SK-N-SH (cell line): ENCODE data around the gene SLC8B1. TPM values are rescaled to one million over a fixed set of nuclear protein-coding genes. Genes with fewer than 3 reads are reported as not detected.

Source experiments
- CTCF ChIA-PET: fragments of 300-600, 350-600 bp; formaldehyde crosslinking; extraction: SDS; loops from one replicate; lab custom pipeline; 2021; lab: Yijun Ruan, JAX
- POLR2A ChIA-PET: fragments of 350-600 bp; sonication (Branson Sonifier 250); formaldehyde crosslinking; extraction: SDS; loops from one replicate; lab custom pipeline; 2020; ENCODE audit warnings: antibody characterized with exemption, inconsistent platforms; lab: Yijun Ruan, JAX
- DNase-seq: peaks from one replicate; pipeline ENCODE4 v3.0.0; 2012
- H2AFZ ChIP-seq: fragments of 200-600 bp; sonication (generic); 2 replicates; pipeline ENCODE4 v1.8.1; 2016; ENCODE audit warnings: antibody characterized with exemption, mild to moderate bottlenecking, low read depth
- H3F3A ChIP-seq: fragments of 200-600 bp; sonication (generic); replicated peaks from 2 replicates; pipeline ENCODE3; 2016; ENCODE audit warnings: antibody characterized with exemption, mild to moderate bottlenecking; ENCODE audit not compliant: insufficient read depth
- H3K27ac ChIP-seq, 2 experiments: fragments of 200-500 bp in 1 of 2; fragments of 200-600 bp in 1 of 2; sonication (Bioruptor generic) in 1 of 2; sonication (generic), shearing (Covaris generic) in 1 of 2; 2 replicates each; pipeline versions ENCODE4 v1.5.1 to v1.6.1; 2014 to 2016; ENCODE audit warnings: low read depth in 2 of 2, inconsistent platforms in 1 of 2, low read length in 1 of 2, mild to moderate bottlenecking in 1 of 2, mixed read lengths in 1 of 2
- H3K27me3 ChIP-seq: fragments of 200-600 bp; sonication (generic), shearing (Covaris generic); 2 replicates; pipeline ENCODE4 v1.6.1; 2016; ENCODE audit warnings: mixed run types; ENCODE audit not compliant: insufficient read depth
- H3K36me3 ChIP-seq, 2 experiments: fragments of 200-500 bp in 1 of 2; fragments of 200-600 bp in 1 of 2; sonication (Bioruptor generic) in 1 of 2; sonication (generic) in 1 of 2; replicated peaks in 1 of 2; 2 replicates each; pipeline versions ENCODE3 to v1.5.1; 2014 to 2016; ENCODE audit warnings: low read length in 1 of 2, mild to moderate bottlenecking in 1 of 2; ENCODE audit not compliant: insufficient read depth in 2 of 2, control insufficient read depth in 1 of 2
- H3K4me1 ChIP-seq, 2 experiments: fragments of 200-500 bp in 1 of 2; fragments of 200-600 bp in 1 of 2; sonication (Bioruptor generic) in 1 of 2; sonication (generic), shearing (Covaris generic) in 1 of 2; 2 replicates each; pipeline versions ENCODE4 v1.5.1 to v1.6.1; 2014 to 2016; ENCODE audit warnings: low read depth in 1 of 2, low read length in 1 of 2, mixed run types in 1 of 2; ENCODE audit not compliant: insufficient read depth in 2 of 2, control insufficient read depth in 1 of 2
- H3K4me2 ChIP-seq: fragments of 200-600 bp; sonication (generic), shearing (Covaris generic); 2 replicates; pipeline ENCODE4 v1.6.1; 2017; ENCODE audit warnings: mixed run types
- H3K4me3 ChIP-seq, 2 experiments: fragments of 200-500 bp in 1 of 2; fragments of 200-600 bp in 1 of 2; sonication (Bioruptor generic) in 1 of 2; sonication (generic), shearing (Covaris generic) in 1 of 2; 2 replicates each; pipeline versions ENCODE4 v1.5.1 to v1.8.1; 2014 to 2016; ENCODE audit warnings: low read depth in 2 of 2, inconsistent platforms in 1 of 2, low read length in 1 of 2, mild to moderate bottlenecking in 1 of 2, mixed read lengths in 1 of 2, moderate library complexity in 1 of 2
- H3K79me2 ChIP-seq: fragments of 200-600 bp; sonication (generic); 2 replicates; pipeline ENCODE4 v1.8.1; 2017; ENCODE audit warnings: mild to moderate bottlenecking; ENCODE audit not compliant: insufficient read depth
- H3K9ac ChIP-seq: fragments of 200-600 bp; sonication (generic); 2 replicates; pipeline ENCODE4 v1.6.1; 2017; ENCODE audit warnings: mixed run types
- H3K9me2 ChIP-seq: fragments of 200-600 bp; sonication (generic); 2 replicates; pipeline ENCODE4 v1.6.1; 2017; ENCODE audit warnings: mixed run types
- H3K9me3 ChIP-seq: fragments of 200-600 bp; sonication (generic); 2 replicates; pipeline ENCODE4 v1.6.1; 2017; ENCODE audit warnings: mixed run types, mild to moderate bottlenecking, moderate library complexity
- H4K20me1 ChIP-seq: fragments of 200-600 bp; sonication (generic); 2 replicates; pipeline ENCODE4 v1.6.1; 2017; ENCODE audit warnings: mild to moderate bottlenecking, mixed run types; ENCODE audit not compliant: insufficient read depth
- FOSL2 ChIP-seq: IDR thresholded peaks from 2 replicates; pipeline ENCODE4 v1.4.0; 2012; ENCODE audit warnings: low read depth, mild to moderate bottlenecking, moderate library complexity, borderline replicate concordance
- FOXJ3 ChIP-seq: sonication (generic); formaldehyde crosslinking; IDR thresholded peaks from 2 replicates; pipeline ENCODE4 v1.5.1; 2020; ENCODE audit warnings: mild to moderate bottlenecking, missing genetic modification reagents
- FOXM1 ChIP-seq: IDR thresholded peaks from 2 replicates; pipeline ENCODE4 v1.4.0; 2012; ENCODE audit warnings: low read depth, mild to moderate bottlenecking
- GABPA ChIP-seq: IDR thresholded peaks from 2 replicates; pipeline ENCODE4 v1.4.0; 2012; ENCODE audit warnings: low read depth, mild to moderate bottlenecking
- JUND ChIP-seq: IDR thresholded peaks from 2 replicates; pipeline ENCODE4 v1.4.0; 2012
- MXI1 ChIP-seq: IDR thresholded peaks from 2 replicates; pipeline ENCODE4 v1.6.1; 2012; ENCODE audit warnings: mild to moderate bottlenecking, low read depth, low read length, improper control_type of control experiment
- POLR2AphosphoS5 ChIP-seq: IDR thresholded peaks from 2 replicates; pipeline ENCODE4 v1.6.1; 2012; ENCODE audit warnings: low read depth, low read length
- RAD21 ChIP-seq: IDR thresholded peaks from 2 replicates; pipeline ENCODE4 v1.6.1; 2012; ENCODE audit warnings: mild to moderate bottlenecking, low read length
- RCOR1 ChIP-seq: fragments of 150-350 bp; IDR thresholded peaks from 2 replicates; pipeline ENCODE4 v1.6.1; 2017; ENCODE audit warnings: antibody characterized with exemption, low read length
- RFX5 ChIP-seq: IDR thresholded peaks from 2 replicates; pipeline ENCODE4 v1.6.1; 2012; ENCODE audit warnings: mild to moderate bottlenecking, improper control_type of control experiment, low read length
- TAF1 ChIP-seq: IDR thresholded peaks from 2 replicates; pipeline ENCODE4 v1.6.1; 2012; ENCODE audit warnings: low read depth, mild to moderate bottlenecking, low read length, moderate library complexity, borderline replicate concordance
- TEAD4 ChIP-seq: IDR thresholded peaks from 2 replicates; pipeline ENCODE4 v1.4.0; 2012; ENCODE audit warnings: mild to moderate bottlenecking, borderline replicate concordance; ENCODE audit not compliant: insufficient read depth
- YY1 ChIP-seq: IDR thresholded peaks from 2 replicates; pipeline ENCODE4 v1.4.0; 2012; ENCODE audit warnings: low read depth, mild to moderate bottlenecking
- WGBS: methylation state at CpG from one replicate; pipeline ENCODE4 v1.1.6; 2017; ENCODE audit warnings: low lambda C conversion rate; 5-methylcytosine and 5-hydroxymethylcytosine counted together
- polyA plus RNA-seq, 3 experiments: library from polyadenylated mRNA; depleted of rRNA; stranded (reverse); fragments of >200 nt; gene quantifications; 2 replicates each; pipeline ENCODE4 v1.2.3, GENCODE V29; 2012
- TF ChIP-seq, protein P1 (sequence below): IDR thresholded peaks from 2 replicates; pipeline ENCODE4 v1.4.0; 2012; ENCODE audit warnings: low read depth
- TF ChIP-seq, protein P2 (sequence below): IDR thresholded peaks from 2 replicates; pipeline ENCODE4 v1.4.0; 2012; ENCODE audit warnings: low read depth, borderline replicate concordance
- TF ChIP-seq, protein P3 (sequence below): IDR thresholded peaks from 2 replicates; pipeline ENCODE4 v1.6.1; 2012; ENCODE audit warnings: mild to moderate bottlenecking, low read depth, low read length, moderate library complexity
- TF ChIP-seq, protein P4 (sequence below): fragments of 150-350 bp; IDR thresholded peaks from 2 replicates; pipeline ENCODE4 v1.6.1; 2017; ENCODE audit warnings: antibody characterized with exemption, low read length, low read depth, borderline replicate concordance

The SLC8B1 gene
- polyA plus RNA-seq, 1 of the 3 experiments (the other 2 are of a cell fraction): 12.0 TPM

DNA sequence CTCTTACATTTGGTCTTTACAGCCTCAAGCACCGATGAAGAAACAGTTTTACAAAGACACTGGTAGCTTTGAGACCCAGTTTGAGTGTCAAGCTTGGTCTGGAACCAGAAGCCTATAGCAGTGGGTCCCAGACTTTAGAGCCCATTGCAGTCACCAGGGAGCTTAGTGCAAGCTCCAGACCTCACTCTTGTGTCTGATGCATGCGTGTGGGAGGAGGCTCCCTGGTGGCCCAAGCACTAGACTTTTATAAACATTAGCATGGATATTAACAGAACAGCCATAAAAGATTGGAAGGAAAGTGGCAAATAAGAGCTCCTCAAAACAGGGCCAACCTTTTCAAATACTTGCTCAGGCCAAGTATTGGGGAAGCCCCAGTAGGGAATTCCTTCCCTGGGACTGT is 45.5 kb downstream of the SLC8B1 start:
- Histone ChIP-seq H2AFZ (no peak overlapping the region), H3K36me3 (peaks cover 0 to 36% of the 10 kb centered on the region in 2 experiments), H3K27ac (no peak overlapping the region), H3F3A (no peaks in the 10 kb centered on the region)
- CTCF ChIA-PET: interaction anchor here (1.0 kb wide), 2 partner anchors 18 to 136 kb away, joined by 3 read pairs; no protein-coding TSS in a partner anchor
- TF ChIP-seq, protein P1, sequence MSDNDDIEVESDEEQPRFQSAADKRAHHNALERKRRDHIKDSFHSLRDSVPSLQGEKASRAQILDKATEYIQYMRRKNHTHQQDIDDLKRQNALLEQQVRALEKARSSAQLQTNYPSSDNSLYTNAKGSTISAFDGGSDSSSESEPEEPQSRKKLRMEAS: no peak
- TF ChIP-seq RFX5 (no peak), POLR2AphosphoS5 (no peak), RAD21 (no peak), JUND (no peak)
- TF ChIP-seq, protein P2, sequence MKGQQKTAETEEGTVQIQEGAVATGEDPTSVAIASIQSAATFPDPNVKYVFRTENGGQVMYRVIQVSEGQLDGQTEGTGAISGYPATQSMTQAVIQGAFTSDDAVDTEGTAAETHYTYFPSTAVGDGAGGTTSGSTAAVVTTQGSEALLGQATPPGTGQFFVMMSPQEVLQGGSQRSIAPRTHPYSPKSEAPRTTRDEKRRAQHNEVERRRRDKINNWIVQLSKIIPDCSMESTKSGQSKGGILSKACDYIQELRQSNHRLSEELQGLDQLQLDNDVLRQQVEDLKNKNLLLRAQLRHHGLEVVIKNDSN: no peak
- TF ChIP-seq, all 33 proteins: peak for 0
- POLR2A ChIA-PET: no interaction called here
- Histone ChIP-seq H3K4me3 (no peak overlapping the region), H3K9me3 (no peaks in the 10 kb centered on the region), H3K27me3 (no peaks in the 10 kb centered on the region), H3K9ac (no peak overlapping the region), H3K9me2 (no peaks in the 10 kb centered on the region), H4K20me1 (no peaks in the 10 kb centered on the region), H3K4me2 (no peak overlapping the region), H3K79me2 (no peaks in the 10 kb centered on the region), H3K4me1 (peaks cover 0 to 23% of the 10 kb centered on the region in 2 experiments; a peak in 1 of 4 replicates)
- DNase-seq: no peak
- 97% methylated on average over 2 of the region's 2 CpGs for WGBS

DNA sequence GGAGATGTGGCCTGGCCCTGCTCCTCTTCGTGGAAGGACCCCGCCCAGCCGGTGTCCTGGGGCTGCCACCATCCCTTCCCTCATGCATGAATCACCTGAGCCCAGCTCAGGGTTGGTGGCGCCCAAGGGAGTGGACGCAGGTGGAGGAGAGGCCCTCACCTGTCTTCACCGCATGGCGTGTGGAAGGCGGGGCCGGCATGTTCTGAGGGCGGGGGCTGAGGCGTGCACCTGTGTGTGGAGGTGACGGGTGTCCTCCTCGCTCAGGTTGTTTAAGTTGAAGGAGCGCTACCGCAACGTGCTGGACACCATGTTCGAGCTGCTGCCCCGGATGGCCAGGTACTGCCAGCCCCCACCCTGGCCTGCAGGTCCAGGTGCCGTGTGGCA is 47.0 kb downstream of the SLC8B1 start:
- CTCF ChIA-PET: no interaction called here
- no peak for TF ChIP-seq TEAD4
- TF ChIP-seq MXI1: no peak
- TF ChIP-seq RFX5: no peak
- TF ChIP-seq YY1: no peak
- TF ChIP-seq FOSL2: no peak
- TF ChIP-seq RCOR1: no peak
- TF ChIP-seq, protein P2: no peak
- no peak for TF ChIP-seq TAF1
- no peak for TF ChIP-seq FOXM1
- TF ChIP-seq GABPA: no peak
- no peak for TF ChIP-seq FOXJ3
- TF ChIP-seq POLR2AphosphoS5: no peak
- TF ChIP-seq, protein P3, sequence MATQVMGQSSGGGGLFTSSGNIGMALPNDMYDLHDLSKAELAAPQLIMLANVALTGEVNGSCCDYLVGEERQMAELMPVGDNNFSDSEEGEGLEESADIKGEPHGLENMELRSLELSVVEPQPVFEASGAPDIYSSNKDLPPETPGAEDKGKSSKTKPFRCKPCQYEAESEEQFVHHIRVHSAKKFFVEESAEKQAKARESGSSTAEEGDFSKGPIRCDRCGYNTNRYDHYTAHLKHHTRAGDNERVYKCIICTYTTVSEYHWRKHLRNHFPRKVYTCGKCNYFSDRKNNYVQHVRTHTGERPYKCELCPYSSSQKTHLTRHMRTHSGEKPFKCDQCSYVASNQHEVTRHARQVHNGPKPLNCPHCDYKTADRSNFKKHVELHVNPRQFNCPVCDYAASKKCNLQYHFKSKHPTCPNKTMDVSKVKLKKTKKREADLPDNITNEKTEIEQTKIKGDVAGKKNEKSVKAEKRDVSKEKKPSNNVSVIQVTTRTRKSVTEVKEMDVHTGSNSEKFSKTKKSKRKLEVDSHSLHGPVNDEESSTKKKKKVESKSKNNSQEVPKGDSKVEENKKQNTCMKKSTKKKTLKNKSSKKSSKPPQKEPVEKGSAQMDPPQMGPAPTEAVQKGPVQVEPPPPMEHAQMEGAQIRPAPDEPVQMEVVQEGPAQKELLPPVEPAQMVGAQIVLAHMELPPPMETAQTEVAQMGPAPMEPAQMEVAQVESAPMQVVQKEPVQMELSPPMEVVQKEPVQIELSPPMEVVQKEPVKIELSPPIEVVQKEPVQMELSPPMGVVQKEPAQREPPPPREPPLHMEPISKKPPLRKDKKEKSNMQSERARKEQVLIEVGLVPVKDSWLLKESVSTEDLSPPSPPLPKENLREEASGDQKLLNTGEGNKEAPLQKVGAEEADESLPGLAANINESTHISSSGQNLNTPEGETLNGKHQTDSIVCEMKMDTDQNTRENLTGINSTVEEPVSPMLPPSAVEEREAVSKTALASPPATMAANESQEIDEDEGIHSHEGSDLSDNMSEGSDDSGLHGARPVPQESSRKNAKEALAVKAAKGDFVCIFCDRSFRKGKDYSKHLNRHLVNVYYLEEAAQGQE: no peak
- TF ChIP-seq, protein P4, sequence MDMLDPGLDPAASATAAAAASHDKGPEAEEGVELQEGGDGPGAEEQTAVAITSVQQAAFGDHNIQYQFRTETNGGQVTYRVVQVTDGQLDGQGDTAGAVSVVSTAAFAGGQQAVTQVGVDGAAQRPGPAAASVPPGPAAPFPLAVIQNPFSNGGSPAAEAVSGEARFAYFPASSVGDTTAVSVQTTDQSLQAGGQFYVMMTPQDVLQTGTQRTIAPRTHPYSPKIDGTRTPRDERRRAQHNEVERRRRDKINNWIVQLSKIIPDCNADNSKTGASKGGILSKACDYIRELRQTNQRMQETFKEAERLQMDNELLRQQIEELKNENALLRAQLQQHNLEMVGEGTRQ: no peak

More for the DNA sequence above, 47.0 kb downstream of the SLC8B1 start:
- POLR2A ChIA-PET: no interaction called here
- Histone ChIP-seq H3K4me2 (no peak overlapping the region), H3K27ac (no peak overlapping the region), H3K9me2 (no peaks in the 10 kb centered on the region), H3K27me3 (no peaks in the 10 kb centered on the region), H3K36me3 (peaks cover 0 to 33% of the 10 kb centered on the region in 2 experiments), H2AFZ (no peak overlapping the region), H3K4me1 (peaks cover 0 to 20% of the 10 kb centered on the region in 2 experiments; a peak in 1 of 4 replicates), H4K20me1 (no peaks in the 10 kb centered on the region), H3K4me3 (no peak overlapping the region), H3K79me2 (no peaks in the 10 kb centered on the region), H3K9ac (no peak overlapping the region), H3K9me3 (no peaks in the 10 kb centered on the region), H3F3A (no peaks in the 10 kb centered on the region)
- 88% methylated on average over 4 of the region's 19 CpGs for WGBS
- DNase-seq: no peak
